Renal cortical epithelial cell (primary cell): ENCODE results near the gene PAK5. TPM values are rescaled to one million over a fixed set of nuclear protein-coding genes. Genes with fewer than 3 reads are reported as not detected.

ENCODE experiments used
- DNase-seq: peaks from one replicate; pipeline ENCODE4 v3.0.0-alpha.2; 2011; ENCODE audit warnings: low read depth
- total RNA-seq: library from RNA; depleted of rRNA; stranded (reverse); fragments of >200 nt; gene quantifications from 2 replicates; pipeline ENCODE4 v1.2.3, GENCODE V29; 2014

PAK5 gene
- total RNA-seq, 1 donor from 2014 or later: not detected

DNA sequence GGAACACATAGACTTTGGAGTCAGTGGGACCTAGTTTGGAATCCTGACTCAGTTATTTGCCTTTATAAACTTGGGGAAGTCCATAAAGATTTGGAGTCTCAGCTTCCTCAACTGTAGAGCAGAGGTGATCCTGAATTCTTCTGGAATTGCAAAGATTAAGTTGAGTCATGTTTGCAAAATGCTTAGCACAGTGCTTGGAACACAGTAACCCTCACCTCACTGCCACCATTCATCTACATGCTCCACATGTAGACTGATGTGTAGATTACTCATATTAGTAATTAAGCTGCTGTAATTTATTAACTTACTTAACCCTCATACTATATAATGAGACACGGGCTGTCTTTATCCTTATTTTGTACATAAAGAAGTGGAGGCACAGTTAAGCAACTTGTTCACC, 263.0 kb downstream of the PAK5 start:
- DNase-seq: peak; percentile 52

GRCh38 chr20:9574776-9575175, 264.1 kb downstream of the PAK5 start:
- DNase-seq: no peak

- no peak for DNase-seq
These were observed 264.7 kb downstream of the PAK5 start for GRCh38 chr20:9574181-9574580.

DNA sequence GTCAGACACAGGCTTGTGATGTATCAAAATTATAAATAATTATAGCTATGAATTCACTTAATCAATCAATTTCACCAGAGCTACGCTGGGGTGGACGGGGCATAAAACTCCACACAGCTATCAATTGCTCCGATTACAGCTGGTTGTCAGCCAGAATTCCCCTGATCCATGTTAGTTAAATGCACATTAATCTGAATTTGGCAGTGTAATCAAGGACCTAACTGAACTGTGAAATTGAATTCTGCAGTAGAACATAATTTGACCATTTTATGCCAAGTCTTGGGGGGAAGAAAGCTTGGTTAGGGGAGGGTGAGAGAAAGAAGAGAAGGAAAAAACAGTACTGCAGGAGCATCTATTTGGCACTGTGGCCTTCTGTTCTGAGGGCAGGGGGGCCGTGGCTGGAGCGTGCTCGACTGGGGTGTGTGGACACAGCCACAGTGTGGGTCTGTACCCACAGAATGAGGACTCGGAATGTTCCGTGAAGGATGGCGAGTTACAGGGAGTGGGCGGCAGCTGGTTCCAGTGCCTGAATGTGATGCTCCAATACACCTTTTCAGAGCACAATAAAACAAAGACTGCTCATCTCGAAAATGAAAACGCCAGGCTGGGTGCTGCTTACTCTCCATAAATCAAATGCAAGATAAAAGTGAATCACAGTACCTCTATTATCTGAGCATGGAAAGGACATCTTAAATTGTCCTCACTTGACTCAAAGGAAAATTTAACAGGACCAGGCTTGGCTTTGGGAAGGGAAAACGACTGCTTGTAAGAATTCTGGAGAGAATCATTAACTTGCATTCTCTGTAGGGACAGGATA, 265.3 kb downstream of the PAK5 start:
- DNase-seq: no peak

GRCh38 chr20:9572670-9573069, 266.2 kb downstream of the PAK5 start:
- DNase-seq: no peak

- DNase-seq: no peak
These were observed 267.1 kb downstream of the PAK5 start for GRCh38 chr20:9571783-9572182.

DNA sequence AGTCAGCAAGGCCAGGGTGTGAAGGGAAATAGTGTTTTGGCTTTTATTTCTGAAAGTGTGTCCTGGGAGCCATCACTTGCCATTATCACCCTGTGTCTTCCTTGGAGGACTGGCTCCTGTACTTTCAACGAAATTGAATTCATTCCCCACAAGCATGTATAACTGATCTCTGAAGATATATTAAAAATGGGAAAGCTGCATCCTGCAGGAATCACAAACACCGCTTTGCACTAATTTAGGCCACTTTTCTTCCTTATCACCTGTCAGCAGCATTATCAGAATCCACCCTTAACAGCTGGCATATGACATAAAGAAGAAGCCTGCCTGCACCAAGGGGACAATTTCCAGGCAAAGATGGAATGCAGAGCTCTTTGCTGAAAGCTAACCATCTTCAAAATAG, 268.3 kb downstream of the PAK5 start:
- DNase-seq: no peak

GRCh38 chr20:9566977-9567376, 271.9 kb downstream of the PAK5 start:
- no peak for DNase-seq

- DNase-seq: no peak
These were observed 272.8 kb downstream of the PAK5 start for GRCh38 chr20:9565910-9566550.

DNA sequence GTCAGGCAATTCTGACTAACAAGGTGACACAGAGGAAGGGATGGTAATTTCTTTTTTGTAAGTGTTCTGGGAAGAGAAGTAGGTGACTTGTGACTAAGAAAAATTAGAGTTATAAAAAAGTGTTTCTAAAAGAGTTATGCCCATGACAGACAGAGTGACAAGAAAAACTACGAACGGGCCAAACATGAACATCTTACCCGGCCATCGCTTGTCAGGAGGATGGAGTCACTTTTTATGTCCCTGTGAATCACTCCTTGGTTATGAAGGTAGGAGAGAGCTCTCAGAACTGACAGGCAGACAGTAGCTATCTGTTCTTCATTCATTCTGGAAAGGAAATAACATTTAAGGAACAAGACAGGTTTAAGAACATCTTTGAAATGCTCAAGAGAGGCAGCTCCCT, 281.5 kb downstream of the PAK5 start:
- no peak for DNase-seq

GRCh38 chr20:9555781-9556180, 283.1 kb downstream of the PAK5 start:
- DNase-seq: peak; percentile 56

- peak; percentile 83 for DNase-seq
These were observed 286.9 kb downstream of the PAK5 start for GRCh38 chr20:9551808-9552550.

DNA sequence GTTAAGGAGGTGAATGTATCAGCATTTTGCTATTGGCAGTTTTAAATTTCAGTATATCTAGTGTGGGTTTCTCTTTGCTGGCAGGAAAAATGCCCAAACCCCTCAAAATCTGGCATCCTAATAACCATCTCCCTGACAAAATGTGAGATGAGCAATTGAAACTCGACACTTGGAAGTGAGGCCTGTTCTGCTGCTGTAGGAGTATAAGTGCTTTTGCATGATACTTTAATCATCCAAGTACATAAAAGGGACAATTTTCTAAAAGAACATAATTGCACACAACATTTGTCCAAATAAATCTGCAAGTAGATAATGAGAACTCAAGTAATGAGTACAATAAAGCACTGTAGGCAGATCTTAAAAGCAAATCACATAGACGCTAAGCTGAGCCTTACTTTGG, 288.0 kb downstream of the PAK5 start:
- no peak for DNase-seq

DNA sequence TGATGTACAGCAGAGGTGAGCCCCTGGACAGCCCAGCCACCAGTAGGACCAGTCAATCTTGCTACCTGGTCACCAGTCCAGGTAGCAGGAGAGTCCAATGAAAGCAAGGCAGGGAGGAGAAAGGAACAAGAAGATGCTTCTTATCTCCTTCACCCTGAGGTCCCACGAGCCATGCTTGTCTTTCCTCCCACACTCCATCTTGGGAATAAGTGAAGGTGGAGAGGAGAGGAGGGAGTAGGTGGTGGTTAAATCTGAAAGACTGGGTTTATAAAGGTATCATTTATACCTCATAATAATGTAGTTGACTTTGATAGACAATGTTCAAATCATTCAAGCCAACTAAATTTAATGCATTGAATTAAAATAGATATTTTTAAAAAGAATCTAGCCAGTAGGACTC, 288.6 kb downstream of the PAK5 start:
- DNase-seq: no peak

- DNase-seq: no peak
These were observed 295.7 kb downstream of the PAK5 start for GRCh38 chr20:9543214-9543613.

DNA sequence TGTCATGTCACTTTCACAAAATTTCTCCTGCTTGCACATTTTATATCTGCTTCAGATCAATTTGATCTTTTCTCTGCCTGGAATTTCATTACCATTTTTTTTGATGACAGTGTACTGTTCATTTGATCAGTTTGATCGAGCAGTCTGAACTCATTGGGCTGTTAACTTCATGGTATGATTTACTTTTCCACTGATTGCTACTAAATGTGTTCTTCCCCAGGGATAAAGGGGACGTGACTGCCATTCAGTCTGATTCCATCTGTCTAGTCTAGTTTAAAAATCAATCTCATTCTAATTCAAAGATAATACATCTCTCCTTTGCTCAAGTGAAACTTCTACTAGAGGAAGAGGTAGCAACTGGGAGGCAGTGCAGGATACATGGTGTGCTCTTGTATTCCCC, 303.4 kb downstream of the PAK5 start:
- no peak for DNase-seq

DNA sequence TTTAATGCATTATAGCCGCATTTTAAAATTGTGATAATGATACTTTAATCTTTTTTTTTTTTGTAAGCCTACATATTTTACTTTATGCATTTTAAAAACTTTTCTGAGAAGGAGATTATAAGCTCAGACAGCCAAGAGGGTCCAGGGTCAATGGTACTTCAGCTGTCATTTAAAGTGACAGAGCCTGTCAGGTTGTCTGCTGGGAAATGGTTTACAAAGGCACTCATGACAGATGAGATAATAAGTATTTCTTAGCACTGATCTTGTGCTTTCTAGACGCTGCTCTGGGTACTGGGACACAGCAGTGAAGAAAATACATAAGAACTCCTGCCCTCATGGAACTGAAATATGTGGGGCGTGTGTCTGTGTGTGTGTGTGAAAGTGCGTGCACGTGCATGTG, 304.9 kb downstream of the PAK5 start:
- no peak for DNase-seq

- DNase-seq: no peak
These were observed 306.6 kb downstream of the PAK5 start for GRCh38 chr20:9532069-9532838.

- DNase-seq: no peak
These were observed 307.3 kb downstream of the PAK5 start for GRCh38 chr20:9531581-9531980.

GRCh38 chr20:9523636-9524035, 315.2 kb downstream of the PAK5 start:
- DNase-seq: no peak

DNA sequence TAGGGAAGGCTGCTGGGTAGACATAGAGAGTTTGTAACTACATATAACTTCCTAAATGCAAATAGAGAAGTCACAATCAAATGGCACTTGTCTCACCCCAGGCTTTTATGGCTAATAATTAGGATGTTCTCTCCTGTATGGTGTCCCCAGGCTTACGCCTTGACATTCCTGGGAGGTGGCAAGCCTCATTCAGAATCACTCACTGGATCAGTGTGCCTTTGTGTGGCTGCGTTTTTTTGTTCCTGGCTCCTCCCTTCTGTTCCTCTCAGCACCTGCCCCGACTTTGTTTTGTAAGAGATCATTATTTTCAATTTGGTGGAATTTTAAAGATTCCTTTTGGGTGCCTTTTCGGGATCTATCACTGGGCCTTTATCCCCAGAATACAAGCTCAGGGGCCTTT, 318.8 kb downstream of the PAK5 start:
- DNase-seq: no peak

DNA sequence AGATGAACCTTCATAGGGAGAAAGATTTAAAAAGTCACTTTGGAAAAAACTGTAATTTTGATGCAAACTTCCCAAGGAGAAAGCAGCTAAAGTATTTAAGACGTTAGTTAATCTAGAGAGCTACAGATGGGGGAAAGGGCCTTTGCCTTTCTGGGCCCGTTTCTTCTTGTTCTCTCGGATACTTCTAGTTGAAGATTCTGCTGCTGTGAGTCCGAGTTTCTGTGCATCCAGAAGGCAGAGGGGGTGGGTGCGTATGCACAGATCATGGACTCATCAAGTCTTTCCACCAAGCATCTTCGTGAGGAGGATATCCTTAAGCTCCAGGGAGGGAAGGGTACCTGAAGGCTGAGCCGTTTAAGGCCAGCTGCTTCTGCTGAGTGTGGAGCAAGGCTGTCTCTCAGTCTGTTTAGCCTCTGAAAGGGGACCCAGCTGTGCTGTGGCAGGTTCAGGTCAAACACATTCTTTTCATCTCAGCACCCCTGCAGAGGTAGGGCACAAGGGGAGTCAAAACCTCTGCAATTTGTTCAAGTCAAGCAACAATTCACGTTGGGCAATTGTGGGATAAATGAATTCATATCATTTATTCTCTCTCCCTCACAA, 320.2 kb downstream of the PAK5 start:
- no peak for DNase-seq
